DMS153 treated with DMSO at 0.1 percent for 48 hours (cell line): ENCODE results near the gene HADH.
"Not testable (repeated sequence)": the region's sequence is repeated elsewhere in the genome, so short reads cannot be mapped to it uniquely, and the experiment has no call there.

Source experiments
- DNase-seq: peaks from one replicate; lab custom pipeline; 2025; ENCODE audit not compliant: unreplicated experiment; lab: John Stamatoyannopoulos, UW

HADH gene

DNA sequence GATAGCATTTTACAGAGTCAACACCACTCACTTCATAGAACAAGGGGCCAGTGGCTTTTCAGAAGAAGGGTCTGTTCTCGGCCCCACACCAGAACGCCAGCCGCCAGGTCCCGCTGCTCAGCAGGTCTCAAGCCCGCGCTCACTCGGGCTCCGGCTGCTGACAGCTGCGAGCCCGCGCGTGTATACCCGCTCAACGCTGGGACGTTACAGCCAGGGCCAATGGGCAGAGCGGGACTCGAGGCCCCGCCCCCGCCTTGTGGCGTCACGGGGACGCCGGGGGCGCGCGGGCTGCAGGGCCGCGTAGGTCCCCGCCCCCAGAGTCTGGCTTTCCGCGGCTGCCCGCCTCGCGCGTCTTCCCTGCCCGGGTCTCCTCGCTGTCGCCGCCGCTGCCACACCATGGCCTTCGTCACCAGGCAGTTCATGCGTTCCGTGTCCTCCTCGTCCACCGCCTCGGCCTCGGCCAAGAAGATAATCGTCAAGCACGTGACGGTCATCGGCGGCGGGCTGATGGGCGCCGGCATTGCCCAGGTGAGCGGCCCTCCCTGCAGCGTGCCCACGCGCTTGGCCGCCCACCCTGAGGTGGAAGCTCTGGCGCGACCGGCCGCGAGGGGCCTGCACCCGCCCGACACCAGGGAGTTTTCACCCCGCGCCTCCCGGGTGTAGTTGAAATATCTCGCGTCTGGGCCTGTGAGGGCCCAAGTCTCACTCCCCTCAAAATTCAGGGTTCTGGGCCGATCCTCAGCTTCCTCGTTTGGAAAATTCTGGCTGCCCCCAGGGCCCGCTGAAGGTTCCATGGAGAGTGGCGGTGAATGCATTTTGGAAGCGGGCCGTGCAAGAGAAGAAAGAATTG is at the start of gene HADH:
HADH (plus strand) TSS at position 353 of the 850 bp plus-strand sequence; CDS start at position 397, 44 bp downstream.
- peak; percentile 90 for DNase-seq

GRCh38 chr4:107945809-107946208 is 43.9 kb upstream of the HADH start:
- DNase-seq = no peak

GRCh38 chr4:107950746-107951540 is 38.7 kb upstream of the HADH start:
- DNase-seq = no peak

DNA sequence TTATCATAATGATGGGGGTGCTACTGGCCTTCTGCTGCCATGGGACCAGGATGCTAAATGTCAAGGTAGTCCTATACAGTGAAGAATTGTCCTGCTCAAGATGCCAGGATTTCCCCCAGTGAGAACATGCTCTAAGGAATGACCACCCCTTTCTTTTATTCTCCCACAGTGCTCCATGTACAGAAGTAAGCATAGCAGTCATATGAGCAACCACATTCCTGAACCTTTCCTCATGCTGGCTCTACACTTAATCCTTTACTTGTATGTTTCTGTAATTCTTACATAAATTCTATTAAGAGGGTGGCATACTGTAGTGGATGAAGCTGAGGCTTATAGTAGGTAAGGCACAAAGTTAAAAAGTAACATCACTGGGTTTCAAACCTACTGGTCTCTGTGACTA is 38.1 kb upstream of the HADH start:
- DNase-seq = no peak

GRCh38 chr4:107956011-107956410 is 33.7 kb upstream of the HADH start:
- DNase-seq = no peak

- DNase-seq = no peak
Observed at GRCh38 chr4:107966903-107967302, 22.8 kb upstream of the HADH start.

- DNase-seq = not testable (repeated sequence)
Observed at GRCh38 chr4:107967519-107967918, 22.2 kb upstream of the HADH start.

DNA sequence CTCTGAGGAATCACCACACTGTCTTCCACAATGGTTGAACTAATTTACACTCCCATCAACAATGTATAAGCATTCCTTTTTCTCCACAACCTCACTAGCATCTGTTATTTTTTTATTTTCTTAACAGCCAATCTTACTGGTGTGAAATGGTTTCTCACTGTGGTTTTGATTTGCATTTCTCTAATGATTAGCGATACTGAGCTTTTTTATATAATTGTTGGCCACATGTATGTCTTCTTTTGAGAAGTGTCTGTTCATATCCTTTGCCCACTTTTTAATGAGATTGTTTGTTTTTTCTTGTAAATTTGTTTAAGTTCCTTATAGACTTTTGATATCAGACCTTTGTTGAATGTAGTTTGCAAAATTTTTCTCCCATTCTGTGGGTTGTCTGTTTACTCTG is 21.8 kb upstream of the HADH start:
- DNase-seq = not testable (repeated sequence)

DNA sequence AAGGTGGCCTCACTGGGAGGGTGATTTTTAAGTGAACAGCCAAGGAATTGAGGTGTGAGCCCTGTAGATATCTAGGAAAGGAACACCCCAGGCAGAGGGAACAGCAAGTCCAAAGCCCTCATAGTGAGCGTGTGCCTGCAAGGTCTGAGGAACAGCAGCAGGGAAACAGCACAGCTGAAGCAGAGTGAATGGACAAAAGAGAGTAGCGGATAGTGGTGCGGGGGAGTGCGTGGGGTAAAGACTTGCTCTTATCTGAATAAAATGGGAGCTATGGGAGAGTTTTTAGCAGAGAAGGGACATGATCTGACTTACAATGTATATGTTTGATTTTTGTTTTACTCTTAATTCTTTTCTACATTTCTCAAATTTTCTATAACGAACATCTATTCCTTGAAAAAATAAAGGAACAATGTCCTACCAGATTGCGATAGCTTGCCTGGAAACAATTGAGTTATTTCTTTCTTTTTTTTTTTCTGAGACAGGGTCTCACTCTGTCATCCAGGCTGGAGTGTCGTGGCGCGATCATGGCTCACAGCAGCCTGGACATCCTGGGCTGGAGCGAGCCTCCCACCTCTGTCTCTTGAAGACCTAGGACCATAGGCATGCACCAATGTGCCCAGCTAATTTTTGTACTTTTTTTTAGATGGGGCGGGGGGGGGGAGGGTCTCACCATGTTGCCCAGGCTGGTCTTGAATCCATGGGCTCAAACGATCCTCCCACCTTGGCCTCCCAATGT is 19.5 kb upstream of the HADH start:
- DNase-seq = no peak

DNA sequence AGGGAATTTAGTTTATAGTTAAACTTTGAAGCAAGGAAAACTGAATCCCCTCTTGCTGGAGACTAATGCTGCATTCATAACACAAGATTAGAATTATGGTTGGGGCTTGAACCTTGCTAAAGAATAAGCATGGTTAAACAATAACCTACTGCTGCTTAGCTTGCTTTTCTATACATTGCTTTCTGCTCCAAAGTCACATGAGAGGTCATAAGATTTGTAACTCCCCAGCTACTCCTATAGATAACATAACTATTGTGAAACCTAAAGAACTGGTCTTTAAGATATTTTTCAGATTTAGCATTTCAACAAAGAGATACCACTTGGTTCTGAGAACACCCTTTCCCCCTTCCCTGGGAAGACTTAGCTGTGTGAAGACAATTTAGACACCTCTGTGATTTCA is 17.1 kb upstream of the HADH start:
- DNase-seq = no peak

GRCh38 chr4:107974523-107974922 is 15.2 kb upstream of the HADH start:
- DNase-seq = no peak

- DNase-seq = no peak
Observed at GRCh38 chr4:107977482-107977881, 12.2 kb upstream of the HADH start.

DNA sequence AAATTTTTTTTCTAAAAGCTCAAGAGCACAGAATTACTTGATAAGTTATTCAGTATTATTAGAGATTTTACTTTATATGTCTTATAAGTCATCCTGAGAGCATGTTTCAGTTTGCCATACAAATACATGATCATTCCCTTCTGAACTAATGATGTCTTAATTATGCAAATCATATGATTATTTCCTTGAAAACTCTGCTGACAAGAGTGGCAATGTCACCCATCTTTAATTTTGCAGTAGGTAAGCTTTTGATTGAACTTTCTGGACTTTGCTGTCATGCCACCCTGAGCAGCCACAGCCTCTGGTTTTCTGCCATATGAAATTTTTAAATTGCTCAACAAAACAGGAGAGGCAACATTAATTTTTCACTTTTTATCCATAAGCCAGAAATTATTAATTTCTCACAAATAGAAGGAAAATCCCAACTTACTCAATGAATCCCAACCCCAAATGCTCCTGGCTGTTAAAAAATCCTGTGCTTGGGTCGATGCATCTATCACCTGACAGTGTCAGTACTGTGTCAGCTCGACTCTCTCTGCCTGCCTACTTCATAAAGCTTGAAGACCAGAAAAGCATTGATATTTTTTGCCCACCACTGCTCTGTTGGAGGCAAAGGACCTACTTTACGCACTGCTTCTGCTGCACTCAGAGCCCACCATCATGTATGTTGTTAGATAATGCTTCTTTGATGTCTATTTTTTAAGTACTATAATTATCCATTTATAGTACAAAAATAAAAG is 11.6 kb upstream of the HADH start:
- DNase-seq = no peak

- no peak for DNase-seq
Observed at GRCh38 chr4:107978716-107979451, 10.8 kb upstream of the HADH start.

- DNase-seq = no peak
Observed at GRCh38 chr4:107987916-107988762, 1.6 kb upstream of the HADH start.

GRCh38 chr4:107988763-107989035 is 990 bp upstream of the HADH start:
- peak; percentile 17 for DNase-seq

DNA sequence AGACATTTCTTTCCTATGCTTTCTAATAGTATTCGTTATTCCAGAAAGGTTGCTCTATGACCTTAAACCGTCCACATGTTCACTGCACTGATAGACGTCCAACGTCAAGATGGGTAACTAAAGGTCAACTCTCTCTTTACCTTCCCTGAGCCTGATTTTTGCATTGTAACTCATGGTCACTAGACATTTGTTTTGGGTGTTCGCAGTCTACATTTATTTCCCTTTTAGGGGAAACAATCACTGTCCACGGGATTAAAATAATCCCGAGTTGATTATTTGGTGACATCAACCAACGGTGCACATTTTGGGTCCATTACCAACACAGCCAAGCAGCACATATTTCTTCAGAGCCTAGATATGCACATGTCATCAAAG is 540 bp upstream of the HADH start:
- no peak for DNase-seq

- no peak for DNase-seq
Observed at GRCh38 chr4:107991945-107992630, 2.4 kb downstream of the HADH start.

- DNase-seq = no peak
Observed at GRCh38 chr4:107993969-107994368, 4.3 kb downstream of the HADH start.
